Sciatic nerve (tissue), 2 donors: ENCODE data around the gene BRD2. TPM values are rescaled to one million over a fixed set of nuclear protein-coding genes. Genes with fewer than 3 reads are reported as not detected.

Source experiments
- ATAC-seq: fragments of 200-7000 bp; cut with Tn5 transposase; one replicate; pipeline ENCODE4 v1.9.1; 2020; ENCODE audit warnings: mild to moderate bottlenecking, moderate library complexity
- DNase-seq: peaks from one replicate; pipeline ENCODE4 v3.0.0-alpha.2; 2020; ENCODE audit warnings: low spot score
- intact Hi-C: fragments of 100-400 bp; cut with DNase I; formaldehyde crosslinking; loops from one replicate; pipeline ENCODE4 v1.14.2; 2022
- total RNA-seq: library from RNA; stranded (reverse); fragmentation: NEBNext Ultra II Directional; extraction: Animal tissue kit (Norgen Biotek cat#: 25700); gene quantifications from one replicate; pipeline ENCODE4 v1.2.1, GENCODE V29; 2021
- donor health status: DM: no; HTN: no; CAD: no.
- donor health status: DM: no; HTN: no; CAD: no.

BRD2 gene
- total RNA-seq, 1 donor from 2014 or later, result 188 TPM

- intact Hi-C loops, result loop anchor here (10.0 kb wide), 1 partner anchor 228 kb away; no protein-coding TSS in a partner anchor
- no peak for ATAC-seq
- DNase-seq, result no peak
These were observed 48.6 kb downstream of the BRD2 start for GRCh38 chr6:33017018-33017417.

- DNase-seq (no peak), ATAC-seq (no peak)
- intact Hi-C loops, result loop anchor here (10.0 kb wide), 1 partner anchor 227 kb away; no protein-coding TSS in a partner anchor
These were observed 49.4 kb downstream of the BRD2 start for GRCh38 chr6:33017694-33018353.

GRCh38 chr6:33018418-33018817 lies 50.0 kb downstream of the BRD2 start:
- intact Hi-C loops, result loop anchor here (10.0 kb wide), 1 partner anchor 226 kb away; no protein-coding TSS in a partner anchor
- ATAC-seq, result no peak
- DNase-seq, result no peak

- ATAC-seq (peak; percentile 89), DNase-seq (peak; percentile 76)
- intact Hi-C loops, result loop anchor here (10.0 kb wide), 1 partner anchor 226 kb away; no protein-coding TSS in a partner anchor
These were observed 50.5 kb downstream of the BRD2 start for GRCh38 chr6:33018904-33019303.

GRCh38 chr6:33019372-33019771 lies 51.0 kb downstream of the BRD2 start:
- intact Hi-C loops, result loop anchor here (10.0 kb wide), 1 partner anchor 225 kb away; no protein-coding TSS in a partner anchor

GRCh38 chr6:33021917-33022316 lies 53.5 kb downstream of the BRD2 start:
- no peak for ATAC-seq
- DNase-seq, result no peak
- intact Hi-C loops, result no loop called here

More at GRCh38 chr6:33019372-33019771, 51.0 kb downstream of the BRD2 start:
- ATAC-seq (peak; percentile 25), DNase-seq (no peak)

- ATAC-seq, result no peak
- no peak for DNase-seq
- intact Hi-C loops, result no loop called here
These were observed 55.1 kb downstream of the BRD2 start for GRCh38 chr6:33023536-33023935.

- ATAC-seq (no peak), DNase-seq (no peak)
- intact Hi-C loops, result no loop called here
These were observed 56.1 kb downstream of the BRD2 start for GRCh38 chr6:33024521-33024920.

GRCh38 chr6:33028220-33028849 lies 59.9 kb downstream of the BRD2 start:
- DNase-seq (no peak), ATAC-seq (no peak)
- intact Hi-C loops, result no loop called here

GRCh38 chr6:33029328-33030184 lies 61.2 kb downstream of the BRD2 start:
- intact Hi-C loops, result no loop called here
- peak; percentile 93 for ATAC-seq
- no peak for DNase-seq

GRCh38 chr6:33030245-33030644 lies 61.9 kb downstream of the BRD2 start:
- intact Hi-C loops, result no loop called here
- ATAC-seq (no peak), DNase-seq (no peak)

Other genes with a start within 250 kb of the BRD2 start
- gene HLA-DQA2, start 227.2 kb upstream of the BRD2 start, total RNA-seq, result 10.2 TPM
- gene HLA-DQB2, start 205.1 kb upstream of the BRD2 start, total RNA-seq, result 13.6 TPM
- gene HLA-DOB, start 151.6 kb upstream of the BRD2 start, total RNA-seq, result 1.8 TPM
- gene TAP2, start 129.9 kb upstream of the BRD2 start, total RNA-seq, result 26.3 TPM
- 39.3 TPM for gene PSMB8, start 124.5 kb upstream of the BRD2 start, total RNA-seq
- gene TAP1, start 114.9 kb upstream of the BRD2 start, total RNA-seq, result 32.8 TPM
- 41.1 TPM for gene PSMB9, start 114.4 kb upstream of the BRD2 start, total RNA-seq
- 46.9 TPM for gene HLA-DMB, start 27.6 kb upstream of the BRD2 start, total RNA-seq
- gene HLA-DMA, start 15.5 kb upstream of the BRD2 start, total RNA-seq, result 70.1 TPM
- gene HLA-DOA, start 41.0 kb downstream of the BRD2 start, total RNA-seq, result 9.7 TPM
- 141 TPM for gene HLA-DPA1, start 105.1 kb downstream of the BRD2 start, total RNA-seq
- gene HLA-DPB1, start 107.4 kb downstream of the BRD2 start, total RNA-seq, result 138 TPM
- 5.6 TPM for gene COL11A2, start 223.9 kb downstream of the BRD2 start, total RNA-seq
- gene RXRB, start 232.1 kb downstream of the BRD2 start, total RNA-seq, result 54.0 TPM
- 65.3 TPM for gene SLC39A7, start 232.3 kb downstream of the BRD2 start, total RNA-seq
- gene HSD17B8, start 236.1 kb downstream of the BRD2 start, total RNA-seq, result 12.7 TPM
- gene RING1, start 239.9 kb downstream of the BRD2 start, total RNA-seq, result 39.5 TPM